Fibroblast of skin of back (primary cell): Measurements from ENCODE around the gene DGKI.

Experiments used
- DNase-seq: peaks from one replicate; pipeline ENCODE4 v3.0.0-alpha.2; 2013

The DGKI gene

DNA sequence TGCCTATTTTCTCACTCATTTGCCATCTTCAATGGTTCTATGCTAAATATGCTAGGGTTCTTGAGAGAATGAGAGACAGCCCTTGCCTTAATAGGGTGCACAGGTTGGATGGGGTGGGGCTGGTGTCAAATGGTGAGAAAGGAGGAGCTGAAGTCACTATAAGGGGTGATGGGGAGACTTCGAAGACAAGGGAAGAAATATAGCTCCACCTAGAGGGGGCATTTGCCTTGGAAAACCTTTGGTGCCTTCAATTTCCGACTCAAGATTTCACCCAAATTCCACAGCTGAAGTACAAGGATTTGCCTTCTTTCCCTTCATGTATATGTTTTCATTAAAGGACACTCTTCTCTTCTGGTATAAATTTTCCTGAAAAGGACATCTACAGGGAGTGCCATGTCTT, 508.9 kb downstream of the DGKI start:
- no peak for DNase-seq

DNA sequence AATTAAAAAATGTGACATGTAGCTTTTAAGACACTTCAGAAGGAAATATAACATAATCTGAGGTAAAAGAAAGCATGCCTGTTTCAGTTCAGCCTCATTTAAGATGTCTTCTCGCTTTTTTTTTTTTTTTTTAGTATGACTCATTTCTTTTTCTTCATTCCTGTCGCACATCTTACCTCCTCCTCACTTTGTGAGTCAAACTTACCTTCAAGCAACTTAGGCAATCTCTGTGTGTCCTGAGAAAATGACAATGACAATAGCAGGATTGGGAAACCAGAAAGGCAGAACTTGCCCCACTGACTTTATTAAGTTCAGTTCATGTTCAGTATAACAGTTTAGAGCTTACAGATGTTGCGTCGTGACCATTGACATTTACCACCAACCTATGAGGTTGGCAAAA, 511.0 kb downstream of the DGKI start:
- no peak for DNase-seq

DNA sequence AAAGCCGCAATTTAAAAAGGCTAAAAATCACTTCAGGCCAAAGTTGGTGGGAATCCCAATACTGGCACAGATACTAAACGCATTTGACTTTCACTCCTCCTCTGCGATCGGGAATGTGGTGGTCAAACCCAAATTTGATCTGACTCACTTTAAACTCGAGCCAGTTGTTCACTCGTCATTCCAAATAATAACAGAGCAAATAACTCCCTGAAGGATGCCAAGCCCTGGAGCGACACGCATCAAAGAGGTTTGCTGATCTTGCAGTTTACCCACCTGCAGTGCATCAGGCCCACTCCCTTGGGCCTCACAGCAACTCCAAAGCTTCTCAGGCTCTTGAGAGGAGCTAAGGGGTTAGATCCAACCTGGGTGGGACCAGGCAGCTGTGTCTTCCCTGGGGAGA, 515.4 kb downstream of the DGKI start:
- DNase-seq = peak; percentile 38
